BJ (cell line): ENCODE measurements around the gene COQ8A. TPM values are rescaled to one million over a fixed set of nuclear protein-coding genes. Genes with fewer than 3 reads are reported as not detected.

ENCODE experiments used
- CTCF ChIA-PET: fragments of 350-600 bp; formaldehyde crosslinking; extraction: SDS; loops from one replicate; lab custom pipeline; 2021; ENCODE audit warnings: antibody characterized with exemption, inconsistent platforms; lab: Yijun Ruan, JAX
- POLR2A ChIA-PET: fragments of 300-600 bp; sonication (Branson Sonifier 250); formaldehyde crosslinking; extraction: SDS; loops from one replicate; lab custom pipeline; 2021; ENCODE audit warnings: antibody characterized with exemption; lab: Charles Lee
- DNase-seq: peaks from one replicate; pipeline ENCODE4 v3.0.0-alpha.2; 2011; ENCODE audit warnings: low read depth
- H3K27me3 ChIP-seq: 2 replicates; pipeline ENCODE4 v1.6.0; 2011; ENCODE audit warnings: low read length; ENCODE audit not compliant: control insufficient read depth, insufficient read depth
- H3K36me3 ChIP-seq: 2 replicates; pipeline ENCODE4 v1.5.1; 2011; ENCODE audit warnings: low read length; ENCODE audit not compliant: control insufficient read depth, insufficient read depth
- H3K4me3 ChIP-seq: 2 replicates; pipeline ENCODE4 v1.5.1; 2011; ENCODE audit warnings: low read depth, mild to moderate bottlenecking, control low read depth, low read length
- polyA plus RNA-seq: library from polyadenylated mRNA; depleted of rRNA; stranded (reverse); fragments of >200 nt; gene quantifications from 2 replicates; pipeline ENCODE4 v1.2.3, GENCODE V29; 2011
- TF ChIP-seq, protein P1 (sequence below): IDR thresholded peaks from 2 replicates; pipeline ENCODE4 v1.5.1; 2011; ENCODE audit warnings: low read depth, mild to moderate bottlenecking, control low read depth, inconsistent platforms, low read length, moderate library complexity; ENCODE audit not compliant: insufficient read depth

COQ8A gene
- polyA plus RNA-seq, 1 experiment = 6.8 TPM

DNA sequence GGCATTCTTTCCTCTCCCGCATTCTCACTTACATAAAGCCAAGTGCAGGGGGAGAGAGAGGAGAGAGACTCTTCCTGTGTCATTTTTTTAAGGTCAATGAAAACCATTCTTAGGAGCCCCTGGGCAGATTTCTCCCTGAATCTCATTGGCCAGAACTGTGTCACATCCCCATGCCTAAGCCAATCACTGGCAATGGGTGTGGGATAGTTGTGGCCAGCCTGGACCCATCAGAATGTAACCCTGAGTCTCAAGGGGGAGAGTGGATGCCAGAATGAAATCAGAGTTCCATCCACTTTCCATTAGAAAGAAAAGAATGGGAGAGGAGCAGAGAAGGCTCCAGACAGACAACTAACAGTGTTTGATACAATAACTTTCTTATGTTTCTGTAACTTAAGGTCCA is 31.2 kb upstream of the COQ8A start:
- ChIA-PET POLR2A (no interaction called here), CTCF (no interaction called here)
- TF ChIP-seq, protein P1, sequence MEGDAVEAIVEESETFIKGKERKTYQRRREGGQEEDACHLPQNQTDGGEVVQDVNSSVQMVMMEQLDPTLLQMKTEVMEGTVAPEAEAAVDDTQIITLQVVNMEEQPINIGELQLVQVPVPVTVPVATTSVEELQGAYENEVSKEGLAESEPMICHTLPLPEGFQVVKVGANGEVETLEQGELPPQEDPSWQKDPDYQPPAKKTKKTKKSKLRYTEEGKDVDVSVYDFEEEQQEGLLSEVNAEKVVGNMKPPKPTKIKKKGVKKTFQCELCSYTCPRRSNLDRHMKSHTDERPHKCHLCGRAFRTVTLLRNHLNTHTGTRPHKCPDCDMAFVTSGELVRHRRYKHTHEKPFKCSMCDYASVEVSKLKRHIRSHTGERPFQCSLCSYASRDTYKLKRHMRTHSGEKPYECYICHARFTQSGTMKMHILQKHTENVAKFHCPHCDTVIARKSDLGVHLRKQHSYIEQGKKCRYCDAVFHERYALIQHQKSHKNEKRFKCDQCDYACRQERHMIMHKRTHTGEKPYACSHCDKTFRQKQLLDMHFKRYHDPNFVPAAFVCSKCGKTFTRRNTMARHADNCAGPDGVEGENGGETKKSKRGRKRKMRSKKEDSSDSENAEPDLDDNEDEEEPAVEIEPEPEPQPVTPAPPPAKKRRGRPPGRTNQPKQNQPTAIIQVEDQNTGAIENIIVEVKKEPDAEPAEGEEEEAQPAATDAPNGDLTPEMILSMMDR = no peak
- Histone ChIP-seq H3K27me3 (no peaks in the 10 kb centered on the region), H3K36me3 (no peaks in the 10 kb centered on the region), H3K4me3 (no peak overlapping the region)
- DNase-seq = no peak

DNA sequence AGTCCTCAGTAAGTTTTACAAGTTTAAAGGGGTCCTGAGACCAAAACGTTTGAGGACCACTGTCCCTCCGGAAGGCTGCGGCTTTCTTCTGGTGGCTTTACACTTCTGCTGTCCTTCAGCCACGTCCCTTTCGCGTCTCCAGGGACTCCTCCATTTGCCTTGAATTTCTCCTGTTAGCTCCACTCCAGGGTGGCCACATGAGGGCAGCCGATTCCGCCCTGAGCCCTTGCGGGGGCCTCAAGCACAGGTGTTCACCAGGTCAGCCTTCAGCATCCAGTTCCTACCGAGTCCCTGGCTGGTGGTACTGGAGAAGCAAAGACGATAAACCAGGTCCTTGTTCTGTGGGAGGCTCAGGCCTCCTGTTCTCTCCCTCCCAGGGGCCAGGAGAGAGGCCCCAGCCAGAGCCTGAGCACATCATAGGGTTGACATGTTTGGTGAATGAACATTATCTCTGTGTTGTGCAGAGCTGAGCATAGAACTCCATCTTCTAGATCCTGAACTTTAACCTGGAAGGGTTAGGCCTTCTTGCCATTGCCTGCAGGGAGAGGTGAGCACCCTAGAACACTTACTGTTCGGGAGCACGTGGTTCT is 27.4 kb upstream of the COQ8A start:
- no peak for DNase-seq
- Histone ChIP-seq H3K4me3 (no peak overlapping the region), H3K36me3 (no peaks in the 10 kb centered on the region), H3K27me3 (no peaks in the 10 kb centered on the region)
- POLR2A ChIA-PET = no interaction called here
- TF ChIP-seq, protein P1 = peak; percentile 47
- CTCF ChIA-PET = interaction anchor here (0.6 to 1.9 kb wide), 8 partner anchors 8 to 604 kb away, joined by 3 to 6 read pairs (median 4); partner anchors contain the start of gene LIN9

DNA sequence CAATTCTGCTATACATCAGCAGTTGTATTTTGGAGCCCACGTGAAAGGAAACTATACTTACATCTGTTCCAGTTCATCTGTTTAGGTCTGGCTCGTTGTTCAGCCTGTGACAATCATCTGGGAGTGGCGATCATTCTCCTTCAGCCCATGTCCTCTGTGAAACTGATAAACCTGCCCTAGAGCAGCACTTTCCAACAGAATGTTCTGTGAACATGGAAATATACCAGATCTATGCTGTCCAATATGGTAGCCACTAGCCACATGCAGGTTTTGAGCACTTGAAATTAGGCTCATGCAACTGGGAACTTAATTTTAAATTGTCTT is 24.5 kb upstream of the COQ8A start:
- no peaks in the 10 kb centered on the region for H3K27me3 ChIP-seq
- no peak overlapping the region for H3K4me3 ChIP-seq
- CTCF ChIA-PET = interaction anchor here (1.7 kb wide), 1 partner anchor 532 kb away, joined by 5 read pairs; no protein-coding TSS in a partner anchor
- DNase-seq = no peak
- POLR2A ChIA-PET = no interaction called here
- TF ChIP-seq, protein P1 = no peak
- no peaks in the 10 kb centered on the region for H3K36me3 ChIP-seq

DNA sequence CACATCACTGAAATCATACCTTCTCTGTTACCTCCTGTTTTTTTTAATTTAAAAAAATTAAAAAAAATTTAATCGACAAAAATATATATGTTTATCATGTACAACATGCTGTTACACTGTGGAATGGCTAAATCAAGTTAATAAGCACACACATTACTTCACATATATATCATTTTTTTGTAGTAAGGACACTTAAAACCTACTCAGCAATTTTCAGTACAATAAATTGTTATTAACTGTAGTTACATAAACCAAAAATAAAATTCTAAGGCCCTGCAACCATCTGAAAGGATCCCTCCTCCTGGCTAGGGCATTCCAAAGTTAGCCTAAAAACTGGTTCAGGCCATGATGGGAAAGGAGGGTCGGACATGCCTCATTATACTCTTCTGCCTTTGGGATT is 23.6 kb upstream of the COQ8A start:
- H3K27me3 ChIP-seq = no peaks in the 10 kb centered on the region
- POLR2A ChIA-PET = no interaction called here
- TF ChIP-seq, protein P1 = no peak

DNA sequence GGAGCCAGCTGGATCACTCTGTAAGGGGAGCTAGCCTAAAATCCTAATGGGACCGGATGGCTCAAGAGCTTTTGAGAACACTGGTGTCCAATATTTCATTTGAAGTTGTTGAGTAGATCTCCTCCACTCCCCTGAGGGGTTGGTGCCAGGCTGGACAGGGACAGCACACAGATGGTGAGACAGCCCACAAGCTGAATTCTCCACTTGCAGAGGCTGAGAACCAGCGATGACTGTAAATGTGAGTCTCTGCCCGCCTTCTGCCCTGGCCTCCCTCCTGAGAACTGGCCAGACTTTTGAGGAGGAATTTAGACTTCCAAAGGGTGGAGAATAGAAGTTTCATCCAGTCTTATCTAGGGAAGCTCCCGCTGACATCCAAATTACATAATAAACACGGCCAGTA is 20.5 kb upstream of the COQ8A start:
- ChIA-PET CTCF (interaction anchor here (0.6 kb wide), 1 partner anchor 35 kb away, joined by 4 read pairs; no protein-coding TSS in a partner anchor), POLR2A (no interaction called here)
- no peak for DNase-seq
- H3K4me3 ChIP-seq = no peak overlapping the region
- no peaks in the 10 kb centered on the region for H3K36me3 ChIP-seq
- TF ChIP-seq, protein P1 = no peak
- no peaks in the 10 kb centered on the region for H3K27me3 ChIP-seq

More for the DNA sequence above, 23.6 kb upstream of the COQ8A start:
- CTCF ChIA-PET = no interaction called here
- no peaks in the 10 kb centered on the region for H3K36me3 ChIP-seq
- no peak overlapping the region for H3K4me3 ChIP-seq
- DNase-seq = no peak
